Right cardiac atrium (tissue), 5 donors: ENCODE results near the gene EYS. TPM values are rescaled to one million over a fixed set of nuclear protein-coding genes. Genes with fewer than 3 reads are reported as not detected.
"Not testable (repeated sequence)": the region's sequence is repeated elsewhere in the genome, so short reads cannot be mapped to it uniquely, and the experiment has no call there.

Experiments
- ATAC-seq, 2 donors: fragments of 200-7000 bp; cut with Tn5 transposase; one replicate each; pipeline versions ENCODE4 v1.8.0 to v1.9.1; 2020; ENCODE audit warnings: moderate library complexity in 2 of 2, mild to moderate bottlenecking in 1 of 2
- DNase-seq, 3 donors: peaks; one replicate each; pipeline ENCODE4 v3.0.0-alpha.2; 2020
- H3K27ac ChIP-seq: one replicate; pipeline ENCODE4 v1.5.1; 2013; ENCODE audit warnings: mild to moderate bottlenecking, low read length, control low read depth, moderate library complexity
- H3K27me3 ChIP-seq: one replicate; pipeline ENCODE4 v1.6.1; 2013; ENCODE audit not compliant: control insufficient read depth, insufficient read depth
- H3K4me1 ChIP-seq: one replicate; pipeline ENCODE4 v1.6.1; 2013; ENCODE audit warnings: low read length; ENCODE audit not compliant: control insufficient read depth, insufficient read depth
- H3K4me3 ChIP-seq: one replicate; pipeline ENCODE4 v1.5.1; 2013; ENCODE audit warnings: low read length, control low read depth
- H3K9me3 ChIP-seq: one replicate; pipeline ENCODE4 v1.6.1; 2013; ENCODE audit warnings: low read length; ENCODE audit not compliant: control insufficient read depth
- WGBS: extraction: QIAGEN DNeasy Blood & Tissue Kit; methylation state at CpG from one replicate; pipeline ENCODE4 v1.1.7; 2013; 5-methylcytosine and 5-hydroxymethylcytosine counted together
- intact Hi-C, 4 donors: fragments of 100-400 bp; cut with DNase I; formaldehyde crosslinking; loops; one replicate each; pipeline versions ENCODE4 v1.11.0 to v1.14.0; 2022 to 2023
- polyA plus RNA-seq: library from polyadenylated mRNA; stranded (reverse); fragments of 200-250 nt; gene quantifications from one replicate; pipeline ENCODE4 v1.2.3, GENCODE V29; 2013
- total RNA-seq, 4 donors: library from RNA; stranded (reverse); fragmentation: NEBNext Ultra II Directional; extraction: Animal tissue kit (Norgen Biotek cat#: 25700); gene quantifications; one replicate each; pipeline ENCODE4 v1.2.1, GENCODE V29; 2021
- donor health status: healthy with polysubstance abuse.
- donor health status: DM: no; HTN: yes; CAD: no.
- donor health status: DM: no; HTN: no; CAD: no.
- donor health status: DM: no; HTN: yes; CAD: no; lungs with severe emphysema.
- donor health status: DM: yes; HTN: yes; CAD: no.

The EYS gene
- total and polyA plus RNA-seq, 5 donors: 0.02 to 0.24 (median 0.06) TPM; not detected in 2

DNA sequence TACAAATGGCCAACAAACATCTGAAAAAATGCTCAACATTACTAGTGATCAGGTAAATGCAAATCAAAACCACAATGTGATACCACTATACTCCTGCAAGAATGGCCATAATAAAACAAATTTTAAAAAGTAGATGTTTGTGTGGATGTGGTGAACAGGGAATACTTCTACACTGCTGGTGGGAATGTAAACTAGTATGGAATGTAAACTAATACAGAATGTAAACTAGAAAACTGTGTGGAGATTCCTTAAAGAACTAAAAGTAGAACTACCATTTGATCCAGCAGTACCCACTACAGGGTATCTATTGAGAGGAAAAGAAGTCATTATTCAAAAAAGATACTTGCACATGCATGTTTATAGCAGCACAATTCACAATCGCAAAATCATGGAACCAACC is 1878.3 kb downstream of the EYS start:
- 95% methylated on average over 1 of the region's 1 CpG for WGBS
- H3K4me3 ChIP-seq, H3K27me3 ChIP-seq, ATAC-seq, H3K4me1 ChIP-seq, H3K27ac ChIP-seq, DNase-seq, H3K9me3 ChIP-seq, intact Hi-C loops: not testable (repeated sequence)

DNA sequence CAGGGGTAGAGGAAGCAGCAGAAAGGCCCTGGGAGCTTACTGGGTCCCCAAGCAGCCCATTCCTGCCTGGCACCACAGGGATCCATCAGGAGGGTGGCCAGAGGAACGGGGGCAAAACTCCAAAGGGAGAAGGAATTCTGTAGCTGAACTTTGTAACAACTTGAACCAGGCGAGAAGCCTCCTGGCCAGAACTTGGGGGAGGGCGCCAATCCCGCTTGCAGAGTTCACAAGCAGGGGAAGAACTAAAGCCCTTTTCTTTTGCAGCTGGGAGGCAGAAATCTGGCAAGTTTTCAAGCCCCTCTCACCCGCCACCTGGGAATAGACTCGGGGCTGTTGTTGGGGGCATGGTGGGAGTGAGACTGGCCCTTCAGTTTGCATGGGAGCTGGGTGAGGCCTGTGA is 1882.3 kb downstream of the EYS start:
- no peaks in the 10 kb centered on the region for H3K27me3 ChIP-seq
- 79% methylated on average over 6 of the region's 6 CpGs for WGBS
- no peaks in the 10 kb centered on the region for H3K4me1 ChIP-seq
- DNase-seq (no peak), ATAC-seq (no peak)
- no peak overlapping the region for H3K27ac ChIP-seq
- H3K9me3 ChIP-seq: no peaks in the 10 kb centered on the region
- intact Hi-C loops: no loop called here
- no peak overlapping the region for H3K4me3 ChIP-seq

DNA sequence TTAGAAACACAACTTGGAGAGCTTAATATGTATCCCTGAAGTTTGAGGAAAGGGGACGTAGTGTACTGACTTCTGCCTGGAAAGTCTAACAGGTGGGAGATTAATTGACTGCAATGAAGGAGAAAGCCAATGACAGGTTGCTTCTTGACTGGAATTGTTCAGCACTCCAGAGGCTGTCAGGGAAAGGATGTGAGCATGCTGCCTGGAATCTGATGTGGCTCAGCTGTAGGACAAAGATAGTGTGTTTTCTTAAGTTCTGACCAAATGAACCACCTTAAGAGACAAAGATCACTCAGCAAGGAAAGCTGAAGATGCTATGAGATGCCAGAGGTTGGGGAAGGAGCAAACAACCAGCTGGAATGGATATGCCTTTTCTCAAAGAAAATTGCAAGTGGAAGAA is 1885.6 kb downstream of the EYS start:
- WGBS: 78% methylated on average over 1 of the region's 1 CpG
- intact Hi-C loops: no loop called here
- ATAC-seq: no peak
- no peaks in the 10 kb centered on the region for H3K9me3 ChIP-seq
- H3K4me3 ChIP-seq: no peak overlapping the region
- no peaks in the 10 kb centered on the region for H3K4me1 ChIP-seq
- no peak for DNase-seq
- H3K27me3 ChIP-seq: no peaks in the 10 kb centered on the region
- H3K27ac ChIP-seq: no peak overlapping the region

DNA sequence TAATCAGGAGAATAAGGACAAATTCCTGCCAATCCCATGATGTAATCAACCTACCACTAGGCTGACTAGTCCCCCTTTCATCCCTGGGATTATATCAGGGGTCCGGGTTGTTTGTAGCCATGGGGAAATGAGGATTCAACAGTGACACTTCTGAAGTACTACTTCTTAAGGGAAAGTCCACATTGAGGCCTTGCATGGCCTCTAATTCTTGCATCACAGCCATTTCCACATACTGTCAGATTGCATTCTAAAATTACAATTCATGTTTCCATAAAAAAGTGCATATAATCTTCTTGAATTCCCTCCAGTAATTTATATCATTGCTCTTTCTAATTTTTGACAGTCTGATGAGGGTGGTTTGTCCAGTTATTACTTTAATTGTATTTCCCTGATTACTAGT is 1887.2 kb downstream of the EYS start:
- WGBS: 64% methylated on average over 1 of the region's 1 CpG
- no peak for DNase-seq
- intact Hi-C loops: no loop called here

DNA sequence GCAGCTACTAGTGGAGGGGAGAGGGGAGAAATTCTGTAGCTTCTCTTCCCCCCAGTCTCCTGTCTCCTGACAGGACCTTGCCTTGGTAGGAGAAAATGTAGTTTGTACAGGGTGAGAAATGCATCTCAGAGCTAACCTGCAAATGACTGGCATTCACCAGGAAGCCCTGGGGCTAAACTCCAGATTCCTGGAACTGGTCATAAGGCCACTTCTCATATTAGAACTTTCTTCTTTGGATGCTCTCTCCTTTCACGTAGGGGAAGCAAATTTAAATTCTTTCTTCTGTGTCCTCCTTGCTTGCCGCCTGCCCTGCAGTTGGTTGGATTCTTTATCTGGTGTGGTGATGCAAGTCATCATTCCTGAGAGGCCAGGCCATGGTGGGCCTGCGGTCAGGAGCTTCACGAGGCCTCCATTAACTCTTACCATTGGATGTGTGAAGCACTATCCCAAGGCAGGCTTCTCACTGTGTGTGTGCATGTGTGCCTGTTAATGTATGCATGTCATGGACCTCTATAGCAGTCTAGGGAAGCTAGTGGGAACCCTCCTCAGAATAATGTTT is 1889.5 kb downstream of the EYS start:
- H3K9me3 ChIP-seq: no peaks in the 10 kb centered on the region
- intact Hi-C loops: no loop called here
- H3K4me3 ChIP-seq: no peak overlapping the region
- DNase-seq: no peak
- WGBS: 73% methylated on average over 4 of the region's 4 CpGs
- no peaks in the 10 kb centered on the region for H3K27me3 ChIP-seq
- no peaks in the 10 kb centered on the region for H3K4me1 ChIP-seq
- H3K27ac ChIP-seq: no peak overlapping the region
- ATAC-seq: no peak

More for the DNA sequence above, 1887.2 kb downstream of the EYS start:
- no peaks in the 10 kb centered on the region for H3K9me3 ChIP-seq
- H3K27ac ChIP-seq: no peak overlapping the region
- no peaks in the 10 kb centered on the region for H3K4me1 ChIP-seq
- ATAC-seq: no peak
- no peak overlapping the region for H3K4me3 ChIP-seq
- no peaks in the 10 kb centered on the region for H3K27me3 ChIP-seq

DNA sequence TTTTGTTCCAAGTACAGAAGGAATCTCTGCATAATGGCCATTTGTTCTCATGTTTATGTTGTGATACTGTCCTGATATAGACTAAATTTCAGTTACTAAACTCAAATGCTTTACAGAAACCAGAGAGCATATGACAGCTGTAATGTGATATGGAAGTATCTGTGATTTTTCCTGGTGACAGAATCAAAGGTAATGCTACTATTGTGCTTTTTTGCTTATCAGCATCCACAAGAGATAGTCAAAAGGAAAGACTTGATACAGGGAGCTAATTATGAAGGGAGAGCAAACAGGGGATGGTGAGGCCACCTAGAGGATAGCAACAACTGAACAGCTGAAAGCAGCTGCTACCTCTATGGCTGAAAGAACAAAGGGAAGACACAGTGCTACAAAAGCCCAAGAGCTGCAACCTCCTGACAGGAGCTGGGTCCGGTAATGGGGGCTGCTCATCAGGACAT is 1890.0 kb downstream of the EYS start:
- Histone ChIP-seq H3K9me3 (no peaks in the 10 kb centered on the region), H3K27me3 (no peaks in the 10 kb centered on the region), H3K4me1 (no peaks in the 10 kb centered on the region), H3K4me3 (no peak overlapping the region), H3K27ac (no peak overlapping the region)
- WGBS: 26% methylated on average over 1 of the region's 1 CpG
- DNase-seq (no peak), ATAC-seq (no peak)
- intact Hi-C loops: no loop called here

DNA sequence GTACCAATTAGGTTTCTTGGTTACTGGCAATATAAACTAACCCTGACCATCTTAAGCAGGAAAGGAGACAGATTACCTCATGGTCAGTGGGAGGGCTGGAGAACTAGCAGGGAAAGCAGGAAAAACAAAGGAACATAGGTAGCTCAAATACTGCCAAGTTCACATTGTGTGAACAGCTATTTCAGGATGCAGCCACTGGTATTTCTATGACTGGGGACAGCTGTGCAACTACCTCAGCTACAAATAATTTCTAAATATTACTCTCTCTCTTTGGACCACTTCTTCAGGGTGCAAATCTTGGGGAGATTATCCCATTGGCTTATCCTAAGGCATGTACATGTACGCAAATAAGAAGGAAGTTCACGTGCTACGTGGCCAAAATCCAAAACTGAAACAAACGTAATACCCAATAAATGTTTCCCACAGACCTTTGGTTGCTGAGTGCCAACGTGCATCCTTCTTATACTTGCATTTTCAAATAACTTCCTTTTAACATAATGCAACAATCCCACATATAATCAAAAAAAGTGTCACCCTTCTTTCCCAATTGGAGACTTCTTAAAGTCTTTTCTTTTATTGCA is 1890.5 kb downstream of the EYS start:
- 24% methylated on average over 5 of the region's 5 CpGs for WGBS
- no peak overlapping the region for H3K4me3 ChIP-seq
- H3K4me1 ChIP-seq: no peaks in the 10 kb centered on the region
- ATAC-seq: no peak
- intact Hi-C loops: no loop called here
- H3K27me3 ChIP-seq: no peaks in the 10 kb centered on the region
- no peaks in the 10 kb centered on the region for H3K9me3 ChIP-seq
- H3K27ac ChIP-seq: no peak overlapping the region
- DNase-seq: no peak

DNA sequence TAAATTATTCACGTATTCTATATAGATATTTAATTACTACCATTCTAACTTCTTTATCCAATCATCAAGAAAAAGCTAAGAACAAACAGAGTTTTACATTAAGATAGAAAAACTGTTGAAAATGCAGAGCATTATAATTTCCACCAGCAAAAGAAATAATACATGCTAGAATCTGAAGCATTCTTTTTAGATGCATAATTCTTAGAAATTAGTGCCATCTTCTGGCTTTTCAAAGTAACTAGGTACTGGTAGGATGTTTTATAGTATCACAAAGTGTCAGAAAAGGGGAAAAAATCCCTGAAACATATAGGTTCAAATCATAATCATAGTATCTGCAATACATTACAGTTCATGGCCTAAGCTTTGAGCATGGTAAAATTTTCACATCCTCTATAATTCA is 1892.6 kb downstream of the EYS start:
- ATAC-seq (no peak), DNase-seq (no peak)
- Histone ChIP-seq H3K9me3 (no peaks in the 10 kb centered on the region), H3K4me3 (no peak overlapping the region), H3K27ac (no peak overlapping the region), H3K27me3 (no peaks in the 10 kb centered on the region), H3K4me1 (no peaks in the 10 kb centered on the region)
- WGBS: 91% methylated on average over 1 of the region's 1 CpG
- intact Hi-C loops: no loop called here

DNA sequence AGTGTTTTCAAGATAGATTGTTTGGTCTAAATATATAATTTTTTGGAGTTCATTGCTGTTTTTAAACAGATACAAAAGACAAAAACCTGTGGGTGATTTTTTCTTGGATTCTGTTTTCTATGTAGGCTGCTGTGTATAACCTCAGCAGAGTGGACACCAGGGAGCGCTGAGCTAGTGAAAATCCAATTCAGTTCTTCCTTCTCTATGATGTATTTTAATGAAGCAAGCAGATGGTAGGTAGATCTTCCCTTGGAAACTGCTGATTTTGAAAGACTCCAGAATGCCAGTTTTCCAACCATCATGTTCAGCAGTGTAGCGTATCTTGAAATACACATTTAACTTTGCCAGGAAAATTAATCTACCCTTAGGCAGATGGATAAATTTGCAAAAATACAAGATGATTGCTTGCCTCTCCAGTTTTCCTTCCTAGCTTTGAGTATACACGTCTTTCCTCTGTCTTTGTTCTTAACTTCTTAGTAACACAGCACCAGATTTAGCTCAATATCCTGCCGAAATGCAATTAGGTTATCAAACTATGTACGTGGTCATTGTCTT is 1893.4 kb downstream of the EYS start:
- no peaks in the 10 kb centered on the region for H3K4me1 ChIP-seq
- no peak overlapping the region for H3K4me3 ChIP-seq
- H3K27me3 ChIP-seq: no peaks in the 10 kb centered on the region
- ATAC-seq (no peak), DNase-seq (no peak)
- no peak overlapping the region for H3K27ac ChIP-seq
- WGBS: 66% methylated on average over 5 of the region's 5 CpGs
- no peaks in the 10 kb centered on the region for H3K9me3 ChIP-seq
- intact Hi-C loops: no loop called here

DNA sequence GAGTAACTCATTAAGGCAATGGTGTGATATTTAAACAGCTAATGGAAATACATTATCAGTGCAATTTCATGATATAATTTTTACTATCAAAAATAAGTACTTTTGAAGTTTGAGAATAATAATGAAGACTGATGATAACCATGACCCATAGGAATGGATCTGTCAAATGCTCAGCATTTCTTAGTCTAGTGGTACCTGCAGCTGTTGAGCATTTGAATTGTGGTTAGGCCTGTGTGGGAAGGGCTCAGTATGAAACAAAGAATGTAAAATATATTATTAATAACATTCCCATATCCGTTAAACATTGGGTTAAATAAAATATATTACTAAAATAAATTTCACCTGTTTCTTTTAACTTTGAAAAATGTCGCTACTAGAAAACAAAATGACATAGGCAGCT is 1898.5 kb downstream of the EYS start:
- ATAC-seq (no peak), DNase-seq (no peak)
- Histone ChIP-seq H3K27me3 (no peaks in the 10 kb centered on the region), H3K9me3 (no peaks in the 10 kb centered on the region), H3K27ac (no peak overlapping the region), H3K4me3 (no peak overlapping the region), H3K4me1 (no peaks in the 10 kb centered on the region)
- WGBS: 91% methylated on average over 2 of the region's 2 CpGs
- intact Hi-C loops: no loop called here

DNA sequence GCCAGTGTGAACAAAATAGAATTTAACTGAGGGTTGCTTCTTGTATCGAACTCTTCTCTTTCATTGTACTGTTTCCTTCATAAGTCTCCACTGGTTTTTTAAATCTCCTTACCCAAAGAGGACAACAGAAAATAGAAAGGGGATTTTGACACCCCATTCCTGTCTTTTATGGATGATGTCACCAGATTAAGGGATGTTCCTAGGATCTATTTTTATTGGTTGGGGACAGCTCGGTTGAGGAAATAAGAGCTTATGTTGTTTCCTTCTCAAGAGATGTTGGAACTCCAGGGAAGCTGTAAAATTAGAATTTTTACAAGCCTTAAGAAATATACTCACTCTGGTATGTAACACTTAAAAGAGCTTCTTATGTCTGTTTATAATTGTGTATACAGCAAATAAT is 1900.0 kb downstream of the EYS start:
- H3K4me3 ChIP-seq: no peak overlapping the region
- no peak overlapping the region for H3K27ac ChIP-seq
- no peaks in the 10 kb centered on the region for H3K27me3 ChIP-seq
- no peaks in the 10 kb centered on the region for H3K9me3 ChIP-seq
- 59% methylated on average over 2 of the region's 2 CpGs for WGBS
- no peaks in the 10 kb centered on the region for H3K4me1 ChIP-seq
- no peak for ATAC-seq
- no peak for DNase-seq
- intact Hi-C loops: no loop called here

DNA sequence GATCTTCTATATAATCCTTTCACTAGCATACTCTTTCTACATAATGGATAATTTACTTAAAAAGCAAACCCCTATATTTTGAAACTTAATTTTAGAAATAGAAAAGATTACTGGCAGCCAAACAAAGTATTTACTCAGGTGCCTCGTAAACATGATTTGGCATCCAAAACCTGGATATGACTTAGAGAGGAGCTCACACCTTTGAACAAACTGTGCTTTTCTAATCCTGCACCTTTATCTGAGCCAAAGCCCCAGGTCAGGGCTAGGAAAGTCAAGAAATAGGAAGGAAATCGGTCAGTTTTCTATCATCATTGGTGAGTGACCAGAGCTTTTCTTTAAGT is 1900.5 kb downstream of the EYS start:
- intact Hi-C loops: no loop called here
- 56% methylated on average over 2 of the region's 2 CpGs for WGBS
- H3K4me3 ChIP-seq: no peak overlapping the region
- no peaks in the 10 kb centered on the region for H3K27me3 ChIP-seq
- H3K27ac ChIP-seq: no peak overlapping the region
- H3K9me3 ChIP-seq: no peaks in the 10 kb centered on the region
- no peaks in the 10 kb centered on the region for H3K4me1 ChIP-seq
- no peak for ATAC-seq
- DNase-seq: no peak
